Endodermal cell (in vitro differentiated cells): ENCODE data around the gene SPNS2. TPM values are rescaled to one million over a fixed set of nuclear protein-coding genes. Genes with fewer than 3 reads are reported as not detected.

Source experiments
- DNase-seq: peaks from one replicate; pipeline ENCODE4 v3.0.0-alpha.2; 2017
- H3K27ac ChIP-seq: 2 replicates; pipeline ENCODE4 v1.5.1; 2013; ENCODE audit warnings: mild to moderate bottlenecking, low read depth, low read length, moderate library complexity
- H3K27me3 ChIP-seq: 2 replicates; pipeline ENCODE4 v1.6.1; 2013; ENCODE audit warnings: mild to moderate bottlenecking, low read length, moderate library complexity; ENCODE audit not compliant: insufficient read depth, control insufficient read depth, poor library complexity, severe bottlenecking
- H3K36me3 ChIP-seq: 2 replicates; pipeline ENCODE4 v1.7.0; 2013; ENCODE audit warnings: mild to moderate bottlenecking, low read length, moderate library complexity; ENCODE audit not compliant: control insufficient read depth, insufficient read depth
- H3K4me1 ChIP-seq: one replicate; pipeline ENCODE4 v1.7.0; 2013; ENCODE audit warnings: low read length; ENCODE audit not compliant: control insufficient read depth, insufficient read depth
- H3K4me3 ChIP-seq: 2 replicates; pipeline ENCODE4 v1.5.1; 2013; ENCODE audit warnings: mild to moderate bottlenecking, low read length, moderate library complexity
- H3K9ac ChIP-seq: 2 replicates; pipeline ENCODE4 v1.6.1; 2013; ENCODE audit warnings: mild to moderate bottlenecking, low read length, moderate library complexity; ENCODE audit not compliant: poor library complexity, severe bottlenecking; ENCODE audit errors: extremely low read depth
- H3K9me3 ChIP-seq: 2 replicates; pipeline ENCODE4 v1.6.1; 2013; ENCODE audit warnings: mild to moderate bottlenecking, low read length, moderate library complexity; ENCODE audit not compliant: control insufficient read depth
- H3K27ac Mint-ChIP-seq: 2 replicates; pipeline ENCODE4 v1.8.0; 2020; ENCODE audit warnings: mixed read lengths
- H3K27me3 Mint-ChIP-seq: 2 replicates; pipeline ENCODE4 v1.8.0; 2021; ENCODE audit warnings: mild to moderate bottlenecking, mixed read lengths; ENCODE audit not compliant: insufficient read depth
- H3K36me3 Mint-ChIP-seq: 2 replicates; pipeline ENCODE4 v1.8.0; 2020; ENCODE audit warnings: low read depth, mixed read lengths
- H3K4me1 Mint-ChIP-seq: 2 replicates; pipeline ENCODE4 v1.8.0; 2020; ENCODE audit warnings: mixed read lengths
- H3K4me3 Mint-ChIP-seq: 2 replicates; pipeline ENCODE4 v1.8.0; 2020; ENCODE audit warnings: mild to moderate bottlenecking, moderate library complexity, mixed read lengths
- H3K9me3 Mint-ChIP-seq: 2 replicates; pipeline ENCODE4 v1.8.0; 2020; ENCODE audit warnings: mild to moderate bottlenecking, mixed read lengths
- WGBS, 2 experiments: methylation state at CpG; one replicate each; pipeline versions ENCODE4 v1.1.5 to v1.1.7; 2013; ENCODE audit warnings: missing lambda C conversion rate in 2 of 2, mixed read lengths in 1 of 2; ENCODE audit not compliant: insufficient coverage in 1 of 2, insufficient read length in 1 of 2; 5-methylcytosine and 5-hydroxymethylcytosine counted together
- total RNA-seq, 2 donors: library from RNA; stranded (reverse); fragmentation: NEBNext Ultra II Directional in 1 of 2; extraction: Animal tissue kit (Norgen Biotek cat#: 25700) in 1 of 2; gene quantifications; 2 replicates in 1 of 2; 3 replicates in 1 of 2; pipeline ENCODE4 v1.2.1, GENCODE V29; 2021
- TF ChIP-seq, protein P1 (sequence below): fragments of 200-600 bp; sonication (generic); conservative IDR thresholded peaks from 2 replicates; pipeline ENCODE4 v1.5.0; 2021; ENCODE audit warnings: antibody characterized with exemption, mild to moderate bottlenecking

SPNS2 gene
- total RNA-seq, 2 donors from 2014 or later: 0.09 TPM; not detected in 1

DNA sequence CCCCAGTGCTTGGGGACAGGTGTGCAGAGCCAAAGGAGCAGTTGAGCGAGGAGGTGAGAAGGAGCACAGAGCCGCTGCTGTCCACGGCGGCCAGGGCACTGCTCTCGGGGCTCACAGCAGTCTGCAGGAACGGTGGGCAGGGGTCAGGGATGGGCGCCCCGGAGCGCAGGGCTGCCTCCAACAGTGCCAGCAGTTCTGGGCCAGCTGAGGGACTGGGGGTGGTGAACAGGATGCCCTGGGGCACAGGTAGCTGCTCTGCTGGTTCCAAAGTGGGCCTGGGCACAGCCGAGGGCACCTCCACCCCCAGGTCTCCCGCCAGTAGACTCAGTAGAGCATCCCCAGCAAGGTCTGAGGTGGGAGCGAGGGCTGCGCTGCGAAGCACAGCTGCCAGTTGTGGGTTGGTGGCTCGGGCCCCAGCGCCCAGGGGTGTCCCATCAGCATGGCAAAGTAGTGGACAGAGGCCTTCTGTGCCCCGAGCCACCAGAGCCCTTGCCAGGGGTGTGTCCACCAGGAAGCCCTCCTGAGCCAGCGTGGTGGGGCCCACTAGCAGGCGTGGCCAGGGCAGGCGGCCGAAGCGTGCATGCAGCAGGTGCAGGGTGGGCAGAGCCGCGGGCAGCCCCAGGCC lies 59.8 kb downstream of the SPNS2 start:
- H3K36me3 ChIP-seq: peaks cover 5% of the 10 kb centered on the region
- no peak overlapping the region for H3K9ac ChIP-seq
- peaks cover 5% of the 10 kb centered on the region for H3K27me3 Mint-ChIP-seq
- H3K4me3 ChIP-seq: no peak overlapping the region
- no peak for DNase-seq
- H3K27me3 ChIP-seq: no peaks in the 10 kb centered on the region
- H3K27ac Mint-ChIP-seq: no peak overlapping the region
- TF ChIP-seq, protein P1, sequence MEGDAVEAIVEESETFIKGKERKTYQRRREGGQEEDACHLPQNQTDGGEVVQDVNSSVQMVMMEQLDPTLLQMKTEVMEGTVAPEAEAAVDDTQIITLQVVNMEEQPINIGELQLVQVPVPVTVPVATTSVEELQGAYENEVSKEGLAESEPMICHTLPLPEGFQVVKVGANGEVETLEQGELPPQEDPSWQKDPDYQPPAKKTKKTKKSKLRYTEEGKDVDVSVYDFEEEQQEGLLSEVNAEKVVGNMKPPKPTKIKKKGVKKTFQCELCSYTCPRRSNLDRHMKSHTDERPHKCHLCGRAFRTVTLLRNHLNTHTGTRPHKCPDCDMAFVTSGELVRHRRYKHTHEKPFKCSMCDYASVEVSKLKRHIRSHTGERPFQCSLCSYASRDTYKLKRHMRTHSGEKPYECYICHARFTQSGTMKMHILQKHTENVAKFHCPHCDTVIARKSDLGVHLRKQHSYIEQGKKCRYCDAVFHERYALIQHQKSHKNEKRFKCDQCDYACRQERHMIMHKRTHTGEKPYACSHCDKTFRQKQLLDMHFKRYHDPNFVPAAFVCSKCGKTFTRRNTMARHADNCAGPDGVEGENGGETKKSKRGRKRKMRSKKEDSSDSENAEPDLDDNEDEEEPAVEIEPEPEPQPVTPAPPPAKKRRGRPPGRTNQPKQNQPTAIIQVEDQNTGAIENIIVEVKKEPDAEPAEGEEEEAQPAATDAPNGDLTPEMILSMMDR: no peak
- H3K4me1 Mint-ChIP-seq: peaks cover 18% of the 10 kb centered on the region
- 88 to 89% methylated on average over 10 to 24 of the region's 24 CpGs for WGBS, 2 experiments
- no peaks in the 10 kb centered on the region for H3K9me3 ChIP-seq
- no peak overlapping the region for H3K27ac ChIP-seq
- peaks cover 7% of the 10 kb centered on the region for H3K36me3 Mint-ChIP-seq
- no peaks in the 10 kb centered on the region for H3K9me3 Mint-ChIP-seq
- no peak overlapping the region for H3K4me3 Mint-ChIP-seq
- no peaks in the 10 kb centered on the region for H3K4me1 ChIP-seq

DNA sequence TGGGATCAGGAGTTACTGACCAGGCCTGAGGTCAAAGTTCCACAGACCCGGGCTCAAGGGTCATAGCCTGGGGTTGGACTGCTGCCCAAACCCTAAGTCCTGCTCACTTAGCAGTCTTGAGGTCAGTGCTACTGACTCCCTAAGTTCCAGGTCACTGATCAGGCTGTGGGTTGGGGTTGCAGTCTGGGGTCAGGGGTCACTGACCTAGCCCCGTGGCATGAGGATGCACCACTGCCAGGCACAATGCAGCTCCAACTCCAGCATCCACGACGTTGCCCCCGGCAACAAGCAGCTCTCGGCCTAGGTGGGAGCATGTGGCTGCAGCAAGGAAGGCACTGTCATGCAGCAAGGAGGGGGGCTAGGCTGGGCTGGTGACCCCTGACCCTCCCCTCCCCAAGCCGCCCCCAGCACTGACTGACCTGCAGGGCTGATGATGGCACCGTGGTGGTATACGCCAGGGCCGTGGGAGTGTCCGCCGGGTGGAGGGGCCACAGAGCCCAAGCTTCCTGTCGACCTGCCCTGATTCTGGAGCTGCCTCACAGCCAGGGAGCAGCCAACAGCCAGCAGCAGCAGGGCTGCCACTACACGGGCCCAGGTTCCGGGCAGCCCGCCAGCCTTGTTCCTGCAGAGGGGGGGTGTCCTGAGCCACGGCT lies 60.6 kb downstream of the SPNS2 start:
- Mint-ChIP-seq H3K4me1 (peaks cover 16% of the 10 kb centered on the region), H3K9me3 (no peaks in the 10 kb centered on the region), H3K4me3 (no peak overlapping the region), H3K36me3 (peaks cover under 1% of the 10 kb centered on the region), H3K27me3 (peaks cover 6% of the 10 kb centered on the region), H3K27ac (no peak overlapping the region)
- H3K27ac ChIP-seq: peak overlapping the region; percentile 24
- no peak overlapping the region for H3K4me3 ChIP-seq
- WGBS, 2 experiments: 88 to 89% methylated on average over 9 to 17 of the region's 17 CpGs
- H3K4me1 ChIP-seq: no peaks in the 10 kb centered on the region
- H3K36me3 ChIP-seq: no peaks in the 10 kb centered on the region
- no peaks in the 10 kb centered on the region for H3K9me3 ChIP-seq
- TF ChIP-seq, protein P1: no peak
- DNase-seq: no peak
- no peak overlapping the region for H3K9ac ChIP-seq
- no peaks in the 10 kb centered on the region for H3K27me3 ChIP-seq

DNA sequence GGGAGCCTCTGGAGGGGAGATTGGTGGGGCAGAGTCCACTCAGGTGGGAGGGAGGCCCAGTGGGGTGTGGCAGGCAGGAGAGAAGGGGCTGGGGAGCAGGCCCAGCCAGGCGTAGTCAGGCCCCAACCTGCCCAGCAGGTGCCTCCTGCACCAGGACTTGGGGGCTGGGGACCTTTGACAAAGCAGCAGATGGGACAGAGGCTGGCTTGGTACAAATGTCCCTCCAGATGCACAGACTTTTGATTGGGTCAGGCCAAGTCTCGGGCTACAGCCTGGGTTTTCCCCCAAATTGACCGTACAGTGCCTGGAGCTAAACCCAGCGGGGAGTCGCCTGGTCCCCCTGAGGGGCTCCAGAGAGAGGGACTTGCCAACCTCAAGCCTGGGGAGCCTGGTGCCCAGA lies 61.3 kb downstream of the SPNS2 start:
- Histone ChIP-seq H3K4me3 (no peak overlapping the region), H3K9me3 (no peaks in the 10 kb centered on the region), H3K36me3 (no peaks in the 10 kb centered on the region), H3K27me3 (no peaks in the 10 kb centered on the region), H3K27ac (no peak overlapping the region), H3K9ac (no peak overlapping the region), H3K4me1 (no peaks in the 10 kb centered on the region)
- H3K9me3 Mint-ChIP-seq: no peaks in the 10 kb centered on the region
- H3K36me3 Mint-ChIP-seq: no peaks in the 10 kb centered on the region
- H3K4me1 Mint-ChIP-seq: peaks cover 11% of the 10 kb centered on the region
- no peak for DNase-seq
- no peak overlapping the region for H3K4me3 Mint-ChIP-seq
- H3K27me3 Mint-ChIP-seq: peaks cover 6% of the 10 kb centered on the region
- H3K27ac Mint-ChIP-seq: no peak overlapping the region
- TF ChIP-seq, protein P1: no peak
- 93 to 96% methylated on average over 4 to 5 of the region's 5 CpGs for WGBS, 2 experiments
